B cell (primary cell): Measurements from ENCODE around the gene SOCS2. TPM values are rescaled to one million over a fixed set of nuclear protein-coding genes. Genes with fewer than 3 reads are reported as not detected.

Experiments
- ATAC-seq: fragments of 200-7000 bp; cut with Tn5 transposase; one replicate; pipeline ENCODE4 v1.10.0; 2021; ENCODE audit warnings: low read depth, mild to moderate bottlenecking, moderate number of reproducible peaks, moderate library complexity
- CTCF ChIA-PET: fragments of 350-600 bp; sonication (Branson Sonifier 250); formaldehyde crosslinking; loops from one replicate; lab custom pipeline; 2021; ENCODE audit warnings: antibody characterized with exemption, inconsistent platforms; lab: Charles Lee
- POLR2A ChIA-PET: fragments of 350-600 bp; sonication (Branson Sonifier 250); formaldehyde crosslinking; loops from one replicate; lab custom pipeline; 2021; ENCODE audit warnings: antibody characterized with exemption; lab: Charles Lee
- DNase-seq: peaks from one replicate; pipeline ENCODE4 v3.0.0; 2013
- H2AFZ ChIP-seq: 2 replicates; pipeline ENCODE4 v1.6.1; 2012; ENCODE audit warnings: mild to moderate bottlenecking, low read depth, low read length; ENCODE audit not compliant: insufficient read depth, poor library complexity, severe bottlenecking
- H3K27ac ChIP-seq, 2 donors: 1 replicate in 1 of 2; 2 replicates in 1 of 2; pipeline ENCODE4 v1.5.1; 2012 to 2013; ENCODE audit warnings: low read length in 2 of 2, mild to moderate bottlenecking in 2 of 2, moderate library complexity in 1 of 2
- H3K27me3 ChIP-seq, 4 experiments: fragments of 200-600 bp in 1 of 4; sonication (generic) in 1 of 4; replicated peaks in 1 of 4; 1 replicate in 2 of 4; 2 replicates in 2 of 4; pipeline versions ENCODE4 v1.6.1 to v1.7.0; 2013 to 2016; ENCODE audit warnings: low read length in 3 of 4, mild to moderate bottlenecking in 2 of 4, mixed read lengths in 1 of 4, moderate library complexity in 1 of 4; ENCODE audit not compliant: insufficient read depth in 4 of 4, control insufficient read depth in 3 of 4; ENCODE audit errors: control extremely low read depth in 1 of 4
- H3K36me3 ChIP-seq, 2 experiments: replicated peaks in 1 of 2; 1 replicate in 1 of 2; 2 replicates in 1 of 2; pipeline versions ENCODE4 v1.6.1 to v1.7.1; 2013; ENCODE audit warnings: low read length in 1 of 2; ENCODE audit not compliant: insufficient read depth in 2 of 2, control insufficient read depth in 1 of 2; ENCODE audit errors: control extremely low read depth in 1 of 2, extremely low read depth in 1 of 2
- H3K4me1 ChIP-seq, 2 donors: fragments of 200-600 bp in 1 of 2; sonication (generic) in 1 of 2; 1 replicate in 1 of 2; 2 replicates in 1 of 2; pipeline versions ENCODE4 v1.5.1 to v1.6.1; 2013 to 2017; ENCODE audit warnings: low read length in 2 of 2; ENCODE audit not compliant: control insufficient read depth in 2 of 2, insufficient read depth in 2 of 2
- H3K4me2 ChIP-seq: replicated peaks from 2 replicates; pipeline ENCODE3; 2012; ENCODE audit warnings: mild to moderate bottlenecking, low read depth, low read length; ENCODE audit not compliant: poor library complexity, severe bottlenecking
- H3K4me3 ChIP-seq, 5 experiments: fragments of 200-600 bp in 1 of 5; sonication (generic) in 1 of 5; 1 replicate in 3 of 5; 2 replicates in 2 of 5; pipeline versions ENCODE4 v1.5.1 to v1.7.0; 2011 to 2016; ENCODE audit warnings: low read length in 4 of 5, mild to moderate bottlenecking in 4 of 5, low read depth in 2 of 5, control low read depth in 1 of 5, moderate library complexity in 1 of 5; ENCODE audit not compliant: insufficient read depth in 1 of 5; ENCODE audit errors: control extremely low read depth in 1 of 5, extremely low read depth in 1 of 5
- H3K79me2 ChIP-seq: fragments of 200-600 bp; sonication (generic); one replicate; pipeline ENCODE4 v1.6.0; 2016; ENCODE audit warnings: low read length; ENCODE audit not compliant: control insufficient read depth, insufficient read depth
- H3K9ac ChIP-seq: fragments of 200-600 bp; sonication (generic); 2 replicates; pipeline ENCODE4 v1.6.1; 2017; ENCODE audit warnings: mild to moderate bottlenecking, low read length, moderate library complexity
- H3K9me3 ChIP-seq, 3 donors: one replicate each; pipeline versions ENCODE4 v1.6.1 to v1.7.1; 2013; ENCODE audit warnings: low read length in 2 of 3; ENCODE audit not compliant: control insufficient read depth in 2 of 3, insufficient read depth in 1 of 3; ENCODE audit errors: control extremely low read depth in 1 of 3
- H4K20me1 ChIP-seq: 2 replicates; pipeline ENCODE4 v1.6.0; 2012; ENCODE audit warnings: mild to moderate bottlenecking, low read length; ENCODE audit not compliant: insufficient read depth, control insufficient read depth, poor library complexity, severe bottlenecking
- H3K27ac Mint-ChIP-seq: one replicate; pipeline ENCODE4 v1.8.0; 2021; ENCODE audit warnings: mixed read lengths
- H3K27me3 Mint-ChIP-seq: one replicate; pipeline ENCODE4 v1.8.0; 2021; ENCODE audit warnings: mixed read lengths
- H3K4me1 Mint-ChIP-seq: one replicate; pipeline ENCODE4 v1.8.0; 2021; ENCODE audit warnings: mixed read lengths
- H3K4me3 Mint-ChIP-seq: one replicate; pipeline ENCODE4 v1.8.0; 2021; ENCODE audit warnings: mixed read lengths
- H3K9me3 Mint-ChIP-seq: one replicate; pipeline ENCODE4 v1.8.0; 2022; ENCODE audit warnings: mixed read lengths; ENCODE audit not compliant: insufficient read depth
- EZH2 ChIP-seq: IDR thresholded peaks from 2 replicates; pipeline ENCODE4 v1.6.1; 2012; ENCODE audit warnings: borderline replicate concordance, low read depth, mild to moderate bottlenecking, moderate library complexity, low read length; ENCODE audit not compliant: insufficient read depth, poor library complexity, severe bottlenecking
- WGBS: methylation state at CpG from one replicate; pipeline ENCODE4 v1.1.5; 2013; ENCODE audit warnings: missing lambda C conversion rate; ENCODE audit not compliant: insufficient coverage; 5-methylcytosine and 5-hydroxymethylcytosine counted together
- intact Hi-C: fragments of 100-400 bp; cut with micrococcal nuclease; formaldehyde crosslinking; loops from one replicate; pipeline ENCODE4 v1.10.0; 2022
- polyA plus RNA-seq: library from polyadenylated mRNA; depleted of rRNA; stranded (reverse); fragments of >200 nt; gene quantifications from 2 replicates; pipeline ENCODE4 v1.2.3, GENCODE V29; 2012
- total RNA-seq, 2 donors: library from RNA; stranded (reverse); fragments of 120-200 nt in 1 of 2; gene quantifications; 1 replicate in 1 of 2; 2 replicates in 1 of 2; pipeline versions ENCODE4 v1.2.3 to v1.2.4, GENCODE V29; 2013 to 2022
- TF ChIP-seq, protein P1 (sequence below): fragments of 200-600 bp; IDR thresholded peaks from one replicate; pipeline ENCODE4 v1.8.0; 2022; ENCODE audit warnings: antibody characterized with exemption, mild to moderate bottlenecking

Gene SOCS2
- total and polyA plus RNA-seq, 2 donors (not counting 1 experiment from before 2014, with no cell fraction given), result 1.3 to 1.6 TPM

DNA sequence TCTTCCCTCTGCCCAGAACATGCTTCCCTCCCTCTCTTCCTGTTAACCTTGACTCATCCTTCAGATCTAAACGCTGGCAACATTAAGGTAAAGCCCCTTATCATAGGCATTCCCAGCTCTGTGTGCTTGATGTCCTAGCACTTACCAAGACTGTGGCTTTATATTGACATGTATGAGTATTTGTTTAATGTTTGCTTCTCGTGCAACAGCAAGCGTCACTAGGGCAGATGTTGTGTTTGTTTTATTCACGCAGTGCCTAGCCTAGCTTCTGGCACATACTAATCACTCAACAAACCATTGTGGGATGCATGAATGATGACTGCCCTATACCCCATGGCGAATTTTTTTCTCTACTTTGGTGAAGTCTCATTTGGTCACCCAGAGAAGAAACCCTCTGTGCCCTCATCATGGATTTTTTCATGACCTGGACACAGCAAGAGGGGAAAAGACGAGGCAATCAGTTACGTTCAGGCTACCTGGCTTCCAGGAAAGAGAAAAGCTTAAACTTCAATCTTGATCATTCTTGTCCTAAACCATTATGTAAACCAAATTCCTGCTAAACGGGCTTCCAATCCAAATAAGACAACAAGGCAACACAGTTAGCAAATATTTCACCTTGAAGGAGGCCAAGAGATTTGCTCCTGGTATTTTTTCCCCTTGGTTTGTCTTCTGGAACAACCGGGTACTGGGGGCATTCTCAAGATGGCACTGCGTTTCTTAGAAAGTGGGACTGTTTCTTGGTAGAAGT lies 47.9 kb upstream of the SOCS2 start:
- CTCF ChIA-PET, result interaction anchor here (0.7 to 5.3 kb wide), 2 partner anchors 126 to 577 kb away, joined by 3 to 33 read pairs; no protein-coding TSS in a partner anchor
- POLR2A ChIA-PET, result no interaction called here
- DNase-seq, result no peak
- Mint-ChIP-seq H3K27ac (no peak overlapping the region), H3K27me3 (peaks cover 21% of the 10 kb centered on the region), H3K4me1 (no peaks in the 10 kb centered on the region), H3K4me3 (no peak overlapping the region), H3K9me3 (no peaks in the 10 kb centered on the region)
- ATAC-seq, result no peak
- Histone ChIP-seq H4K20me1 (no peaks in the 10 kb centered on the region), H3K4me1 (no peaks in the 10 kb centered on the region), H2AFZ (no peak overlapping the region), H3K9me3 (peaks cover 0 to 3% (median 0%) of the 10 kb centered on the region in 3 donors), H3K79me2 (no peaks in the 10 kb centered on the region), H3K9ac (no peak overlapping the region), H3K4me2 (no peak overlapping the region), H3K36me3 (no peaks in the 10 kb centered on the region), H3K27me3 (peaks cover 0 to 4% (median 0%) of the 10 kb centered on the region in 4 experiments), H3K27ac (no peak overlapping the region), H3K4me3 (no peak overlapping the region)
- WGBS, result 94% methylated on average over 3 of the region's 10 CpGs
- intact Hi-C loops, result no loop called here
- no peak for TF ChIP-seq EZH2
- TF ChIP-seq, protein P1, sequence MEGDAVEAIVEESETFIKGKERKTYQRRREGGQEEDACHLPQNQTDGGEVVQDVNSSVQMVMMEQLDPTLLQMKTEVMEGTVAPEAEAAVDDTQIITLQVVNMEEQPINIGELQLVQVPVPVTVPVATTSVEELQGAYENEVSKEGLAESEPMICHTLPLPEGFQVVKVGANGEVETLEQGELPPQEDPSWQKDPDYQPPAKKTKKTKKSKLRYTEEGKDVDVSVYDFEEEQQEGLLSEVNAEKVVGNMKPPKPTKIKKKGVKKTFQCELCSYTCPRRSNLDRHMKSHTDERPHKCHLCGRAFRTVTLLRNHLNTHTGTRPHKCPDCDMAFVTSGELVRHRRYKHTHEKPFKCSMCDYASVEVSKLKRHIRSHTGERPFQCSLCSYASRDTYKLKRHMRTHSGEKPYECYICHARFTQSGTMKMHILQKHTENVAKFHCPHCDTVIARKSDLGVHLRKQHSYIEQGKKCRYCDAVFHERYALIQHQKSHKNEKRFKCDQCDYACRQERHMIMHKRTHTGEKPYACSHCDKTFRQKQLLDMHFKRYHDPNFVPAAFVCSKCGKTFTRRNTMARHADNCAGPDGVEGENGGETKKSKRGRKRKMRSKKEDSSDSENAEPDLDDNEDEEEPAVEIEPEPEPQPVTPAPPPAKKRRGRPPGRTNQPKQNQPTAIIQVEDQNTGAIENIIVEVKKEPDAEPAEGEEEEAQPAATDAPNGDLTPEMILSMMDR, result no peak

DNA sequence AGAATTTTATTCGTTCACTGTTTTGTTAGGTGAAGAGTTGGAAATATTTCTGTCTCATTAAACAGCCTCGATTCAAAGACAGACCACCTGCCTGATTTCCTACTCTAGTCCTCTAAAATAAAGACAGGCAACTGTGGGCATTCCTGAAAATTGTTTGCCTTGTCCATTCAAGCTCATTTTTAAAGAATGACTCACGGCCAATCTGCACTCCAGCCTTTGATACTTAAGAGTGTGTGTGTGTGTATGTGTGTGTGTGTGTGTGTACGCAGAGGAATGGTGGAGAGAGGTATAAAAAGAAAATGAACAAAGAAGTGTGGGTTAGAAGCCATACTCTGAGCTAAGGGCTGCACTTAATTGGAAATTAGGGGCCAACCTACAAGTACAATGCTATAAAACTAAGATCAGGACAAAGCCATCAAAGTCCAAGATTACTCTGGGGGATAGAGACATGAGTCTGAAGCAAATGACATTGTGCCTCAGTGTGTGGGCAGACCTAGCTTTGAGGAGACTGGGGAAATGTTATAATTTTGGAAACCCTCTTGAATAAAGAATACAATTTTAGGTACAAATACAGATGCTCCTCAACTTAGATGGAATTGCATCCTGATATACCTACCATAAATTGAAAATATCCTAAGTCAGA lies 45.6 kb upstream of the SOCS2 start:
- Histone ChIP-seq H3K4me2 (no peak overlapping the region), H3K27ac (no peak overlapping the region), H3K79me2 (no peaks in the 10 kb centered on the region), H3K9me3 (peaks cover 0 to 8% (median 0%) of the 10 kb centered on the region in 3 donors), H3K36me3 (no peaks in the 10 kb centered on the region), H4K20me1 (no peaks in the 10 kb centered on the region), H3K27me3 (peaks cover 0 to 4% (median 0%) of the 10 kb centered on the region in 4 experiments), H3K4me1 (no peaks in the 10 kb centered on the region), H3K4me3 (no peak overlapping the region), H3K9ac (no peak overlapping the region), H2AFZ (no peak overlapping the region)
- TF ChIP-seq EZH2, result no peak
- TF ChIP-seq, protein P1, result no peak
- DNase-seq (no peak), ATAC-seq (no peak)
- intact Hi-C loops, result no loop called here
- ChIA-PET CTCF (interaction anchor here (1.1 to 5.3 kb wide), 2 partner anchors 452 to 575 kb away, joined by 3 to 33 read pairs; no protein-coding TSS in a partner anchor), POLR2A (no interaction called here)
- H3K4me3 Mint-ChIP-seq, result no peak overlapping the region
- H3K27ac Mint-ChIP-seq, result no peak overlapping the region
- peaks cover 22% of the 10 kb centered on the region for H3K27me3 Mint-ChIP-seq
- no peaks in the 10 kb centered on the region for H3K9me3 Mint-ChIP-seq
- WGBS, result 100% methylated on average over 1 of the region's 4 CpGs
- peaks cover 3% of the 10 kb centered on the region for H3K4me1 Mint-ChIP-seq
